Tibial nerve (tissue), 4 donors: ENCODE results near the gene TEKTIP1.

Experiments
- EP300 ChIP-seq, 2 donors: sonication (generic); formaldehyde crosslinking; IDR thresholded peaks; one replicate each; pipeline ENCODE4 v1.6.1; 2017; ENCODE audit warnings: antibody characterized with exemption in 2 of 2, mild to moderate bottlenecking in 1 of 2
- POLR2A ChIP-seq, 2 donors: fragments of 450-650 bp; IDR thresholded peaks; one replicate each; pipeline ENCODE4 v1.6.1; 2017; ENCODE audit warnings: antibody characterized with exemption in 2 of 2, mild to moderate bottlenecking in 2 of 2, moderate library complexity in 2 of 2
- TF ChIP-seq, protein P1 (sequence below), 5 experiments: fragments of 200-600 bp in 3 of 5; fragments of 450-650 bp in 2 of 5; sonication (generic) in 3 of 5; IDR thresholded peaks; one replicate each; pipeline ENCODE4 v1.5.1; 2016 to 2019; ENCODE audit warnings: antibody characterized with exemption in 5 of 5, mild to moderate bottlenecking in 3 of 5, moderate library complexity in 2 of 5

DNA sequence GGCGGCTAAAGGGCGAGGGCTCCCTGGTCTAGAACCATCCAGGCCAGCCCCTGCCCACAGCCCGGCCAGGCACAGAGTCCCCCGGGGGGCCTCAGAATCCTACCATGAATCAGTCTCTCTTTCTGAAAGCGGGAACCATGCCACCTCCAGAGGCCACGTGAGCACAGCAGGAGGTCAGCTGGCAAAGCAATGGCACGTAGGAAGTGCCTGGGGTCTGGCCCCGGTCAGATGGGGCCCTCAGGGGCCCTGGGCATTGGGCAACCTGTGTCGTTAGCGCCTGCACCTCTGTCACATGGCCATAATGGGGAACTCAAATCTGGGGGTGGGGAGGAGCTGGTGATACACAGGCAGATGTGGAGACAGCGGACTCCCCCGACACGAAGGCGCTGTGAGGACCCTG lies 9.6 kb downstream of the TEKTIP1 start:
- TF ChIP-seq, protein P1, sequence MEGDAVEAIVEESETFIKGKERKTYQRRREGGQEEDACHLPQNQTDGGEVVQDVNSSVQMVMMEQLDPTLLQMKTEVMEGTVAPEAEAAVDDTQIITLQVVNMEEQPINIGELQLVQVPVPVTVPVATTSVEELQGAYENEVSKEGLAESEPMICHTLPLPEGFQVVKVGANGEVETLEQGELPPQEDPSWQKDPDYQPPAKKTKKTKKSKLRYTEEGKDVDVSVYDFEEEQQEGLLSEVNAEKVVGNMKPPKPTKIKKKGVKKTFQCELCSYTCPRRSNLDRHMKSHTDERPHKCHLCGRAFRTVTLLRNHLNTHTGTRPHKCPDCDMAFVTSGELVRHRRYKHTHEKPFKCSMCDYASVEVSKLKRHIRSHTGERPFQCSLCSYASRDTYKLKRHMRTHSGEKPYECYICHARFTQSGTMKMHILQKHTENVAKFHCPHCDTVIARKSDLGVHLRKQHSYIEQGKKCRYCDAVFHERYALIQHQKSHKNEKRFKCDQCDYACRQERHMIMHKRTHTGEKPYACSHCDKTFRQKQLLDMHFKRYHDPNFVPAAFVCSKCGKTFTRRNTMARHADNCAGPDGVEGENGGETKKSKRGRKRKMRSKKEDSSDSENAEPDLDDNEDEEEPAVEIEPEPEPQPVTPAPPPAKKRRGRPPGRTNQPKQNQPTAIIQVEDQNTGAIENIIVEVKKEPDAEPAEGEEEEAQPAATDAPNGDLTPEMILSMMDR (IDR thresholded peaks at IDR 0.05), result no peak
- no peak for TF ChIP-seq POLR2A (IDR thresholded peaks at IDR 0.05)
- no peak for TF ChIP-seq EP300 (IDR thresholded peaks at IDR 0.05)
